ENCODE data around the gene FGF21.

DNA sequence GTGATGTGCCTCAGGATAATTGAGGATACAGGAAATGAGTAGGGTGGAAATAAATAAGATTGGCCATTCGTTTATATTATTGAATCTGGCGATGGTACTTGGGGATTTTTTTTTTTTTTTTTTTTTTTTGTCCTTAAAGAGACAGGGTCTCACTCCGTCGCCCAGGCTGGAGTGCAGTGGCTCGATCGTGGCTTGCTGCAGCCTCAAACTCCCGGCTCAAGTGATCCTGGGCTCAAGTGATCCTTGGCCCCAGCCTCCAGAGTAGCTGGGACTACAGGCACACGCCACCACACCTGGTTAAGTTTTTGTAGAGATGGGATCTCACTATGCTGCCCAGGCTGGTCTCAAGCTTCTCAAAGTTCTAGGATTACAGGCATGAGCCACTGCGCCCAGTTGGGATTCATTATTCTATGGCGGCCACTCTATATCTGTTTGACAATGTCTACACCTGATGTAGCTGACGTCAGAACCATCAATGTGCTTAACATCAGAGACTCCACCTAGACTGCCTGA, 33.1 kb upstream of the FGF21 start:
- no peak for TF ChIP-seq POLR2A (IDR thresholded peaks at IDR 0.05)
- TF ChIP-seq, protein P1, sequence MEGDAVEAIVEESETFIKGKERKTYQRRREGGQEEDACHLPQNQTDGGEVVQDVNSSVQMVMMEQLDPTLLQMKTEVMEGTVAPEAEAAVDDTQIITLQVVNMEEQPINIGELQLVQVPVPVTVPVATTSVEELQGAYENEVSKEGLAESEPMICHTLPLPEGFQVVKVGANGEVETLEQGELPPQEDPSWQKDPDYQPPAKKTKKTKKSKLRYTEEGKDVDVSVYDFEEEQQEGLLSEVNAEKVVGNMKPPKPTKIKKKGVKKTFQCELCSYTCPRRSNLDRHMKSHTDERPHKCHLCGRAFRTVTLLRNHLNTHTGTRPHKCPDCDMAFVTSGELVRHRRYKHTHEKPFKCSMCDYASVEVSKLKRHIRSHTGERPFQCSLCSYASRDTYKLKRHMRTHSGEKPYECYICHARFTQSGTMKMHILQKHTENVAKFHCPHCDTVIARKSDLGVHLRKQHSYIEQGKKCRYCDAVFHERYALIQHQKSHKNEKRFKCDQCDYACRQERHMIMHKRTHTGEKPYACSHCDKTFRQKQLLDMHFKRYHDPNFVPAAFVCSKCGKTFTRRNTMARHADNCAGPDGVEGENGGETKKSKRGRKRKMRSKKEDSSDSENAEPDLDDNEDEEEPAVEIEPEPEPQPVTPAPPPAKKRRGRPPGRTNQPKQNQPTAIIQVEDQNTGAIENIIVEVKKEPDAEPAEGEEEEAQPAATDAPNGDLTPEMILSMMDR (IDR thresholded peaks at IDR 0.05): no peak

Data from esophagus squamous epithelium (tissue), 4 donors.